Prostate gland (tissue), 2 donors: ENCODE measurements around the gene GPER1.

Source experiments
- CTCF ChIP-seq, 4 experiments: fragments of 200-600 bp in 2 of 4; fragments of 450-650 bp in 2 of 4; sonication (generic) in 2 of 4; IDR thresholded peaks; 1 replicate in 3 of 4; 2 replicates in 1 of 4; pipeline ENCODE4 v1.5.1; 2016 to 2019; ENCODE audit warnings: antibody characterized with exemption in 4 of 4, mild to moderate bottlenecking in 2 of 4, moderate library complexity in 2 of 4
- POLR2A ChIP-seq: fragments of 450-650 bp; IDR thresholded peaks from one replicate; pipeline ENCODE4 v1.6.1; 2016; ENCODE audit warnings: antibody characterized with exemption, mild to moderate bottlenecking
- POLR2AphosphoS5 ChIP-seq: sonication (generic); formaldehyde crosslinking; IDR thresholded peaks from one replicate; pipeline ENCODE4 v1.6.1; 2017; ENCODE audit warnings: antibody characterized with exemption

DNA sequence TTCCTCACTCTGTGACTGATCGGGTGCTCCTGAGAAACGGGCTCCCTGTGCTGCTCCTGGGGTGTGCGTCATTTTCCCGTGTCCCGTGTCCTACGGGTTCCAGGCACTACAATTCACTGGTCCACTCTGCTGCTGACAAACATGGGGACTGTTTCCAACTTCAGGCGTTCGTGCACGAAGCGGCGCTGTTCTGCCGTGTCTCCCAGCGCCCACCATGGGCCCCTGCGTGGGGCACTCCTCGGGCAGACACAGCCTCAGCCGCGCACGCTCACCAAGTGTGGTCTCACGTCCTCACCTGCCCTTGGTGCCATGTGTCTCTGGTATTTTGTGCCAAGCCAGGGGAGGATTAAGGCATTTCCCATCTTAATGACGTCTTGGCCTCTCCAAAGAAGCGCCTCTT, 24.6 kb upstream of the GPER1 start:
- TF ChIP-seq POLR2A (no peak), CTCF (IDR thresholded peaks at IDR 0.05) (no peak), POLR2AphosphoS5 (no peak)
